VCaP (cell line): ENCODE measurements around the gene MACROD2.

Experiments
- H3K27ac ChIP-seq: fragments of 450-650 bp; 2 replicates; pipeline ENCODE4 v1.5.1; 2017
- CTCF ChIP-seq: fragments of 450-650 bp; conservative IDR thresholded peaks from 2 replicates; pipeline ENCODE4 v1.5.1; 2017; ENCODE audit warnings: mild to moderate bottlenecking, moderate library complexity

Gene MACROD2

GRCh38 chr20:14799545-14800216, 804.4 kb downstream of the MACROD2 start:
- no peak for TF ChIP-seq CTCF
- H3K27ac ChIP-seq, result no peak overlapping the region

GRCh38 chr20:14800707-14801425, 805.5 kb downstream of the MACROD2 start:
- no peak for TF ChIP-seq CTCF
- no peak overlapping the region for H3K27ac ChIP-seq

DNA sequence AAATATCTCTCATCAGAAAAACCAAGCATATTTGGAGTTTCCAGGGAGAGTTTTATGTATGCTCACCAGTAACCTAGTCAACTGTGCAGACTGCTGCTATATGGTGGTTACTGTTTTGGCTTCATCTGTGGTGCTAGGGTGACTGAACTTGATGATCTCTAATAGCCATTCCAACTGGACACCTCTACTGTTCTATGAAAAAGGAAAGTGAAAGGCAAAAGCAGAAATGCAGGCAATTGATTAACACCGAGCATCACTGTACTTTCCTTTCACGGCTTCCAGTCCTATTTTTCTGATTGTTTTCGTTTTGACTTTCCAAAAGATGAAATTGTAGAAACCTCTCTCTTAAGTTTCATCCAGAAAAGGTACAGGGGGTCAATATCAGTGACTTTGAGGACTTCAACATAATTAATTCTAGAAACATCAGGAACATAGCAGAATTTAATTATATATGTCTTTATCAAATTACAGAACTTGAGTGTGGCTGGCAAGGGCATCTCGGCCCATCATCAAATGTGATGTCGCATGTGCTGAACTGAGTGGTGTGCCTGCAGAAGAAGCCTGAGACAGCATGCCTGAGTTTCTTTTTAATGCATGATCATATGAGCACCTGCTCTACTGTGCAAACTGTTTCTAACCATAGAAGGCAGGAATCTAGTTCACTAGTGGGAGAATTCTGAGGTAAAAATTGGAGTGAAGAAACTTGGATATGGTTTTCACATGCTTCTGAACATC, 806.4 kb downstream of the MACROD2 start:
- H3K27ac ChIP-seq, result no peak overlapping the region
- no peak for TF ChIP-seq CTCF

DNA sequence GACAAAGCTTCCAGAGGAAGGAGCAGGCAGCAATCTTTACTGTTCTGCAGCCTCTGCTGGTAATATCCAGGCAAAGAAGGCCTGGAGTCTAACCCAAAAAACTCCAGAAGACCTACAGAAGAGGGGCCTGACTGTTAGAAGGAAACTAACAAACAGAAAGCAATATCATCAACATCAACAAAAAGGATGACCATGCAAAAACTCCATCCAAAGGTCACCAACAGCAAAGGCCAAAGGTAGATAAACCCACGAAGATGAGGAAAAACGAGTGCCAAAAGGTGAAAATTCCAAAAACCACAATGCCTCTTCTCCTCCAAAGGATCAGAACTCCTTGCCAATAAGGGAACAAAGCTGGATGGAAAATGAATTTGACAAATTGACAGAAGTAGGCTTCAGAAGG, 811.9 kb downstream of the MACROD2 start:
- no peak for TF ChIP-seq CTCF

GRCh38 chr20:14815340-14815739, 820.0 kb downstream of the MACROD2 start:
- TF ChIP-seq CTCF, result no peak
- H3K27ac ChIP-seq, result no peak overlapping the region

More for the DNA sequence above, 811.9 kb downstream of the MACROD2 start:
- no peak overlapping the region for H3K27ac ChIP-seq

DNA sequence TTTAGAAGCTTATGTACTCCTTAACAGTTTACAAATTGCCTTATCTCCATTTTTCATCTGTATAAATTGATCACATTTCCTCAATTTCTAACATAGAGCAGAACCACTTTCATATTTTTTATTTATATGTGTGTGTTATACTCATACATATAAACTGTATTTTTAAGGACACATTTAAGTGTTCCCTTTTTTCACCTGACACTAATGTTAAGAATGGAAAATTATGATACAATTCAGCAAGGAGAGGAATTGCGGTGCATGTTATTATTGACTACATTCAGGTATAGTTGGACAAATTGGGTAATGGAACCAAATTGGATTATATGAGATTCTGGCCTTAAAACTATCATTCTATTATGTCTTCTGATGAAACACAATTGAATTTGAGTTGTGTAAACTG, 821.2 kb downstream of the MACROD2 start:
- H3K27ac ChIP-seq, result no peak overlapping the region
- TF ChIP-seq CTCF, result no peak

- H3K27ac ChIP-seq, result no peak overlapping the region
- TF ChIP-seq CTCF, result no peak
Measured at GRCh38 chr20:14817101-14817500, 821.8 kb downstream of the MACROD2 start.
